ENCODE results near the gene CCDC138.

GRCh38 chr2:108919571-108920373, 133.2 kb downstream of the CCDC138 start:
- no peak for TF ChIP-seq CTCF (conservative IDR thresholded peaks at IDR 0.05; ENCODE audit: low read depth, low read length)
- no peak for TF ChIP-seq EZH2 (IDR thresholded peaks at IDR 0.05; ENCODE audit: low read length, unreplicated experiment)
- no peak for TF ChIP-seq EZH2phosphoT487 (IDR thresholded peaks at IDR 0.05; ENCODE audit: borderline replicate concordance, low read length)
